ENCODE measurements around the gene ATP6V0E2.
A peak's percentile ranks its signal among the peaks of the same experiment; 100 is the strongest.

ATP6V0E2 gene

DNA sequence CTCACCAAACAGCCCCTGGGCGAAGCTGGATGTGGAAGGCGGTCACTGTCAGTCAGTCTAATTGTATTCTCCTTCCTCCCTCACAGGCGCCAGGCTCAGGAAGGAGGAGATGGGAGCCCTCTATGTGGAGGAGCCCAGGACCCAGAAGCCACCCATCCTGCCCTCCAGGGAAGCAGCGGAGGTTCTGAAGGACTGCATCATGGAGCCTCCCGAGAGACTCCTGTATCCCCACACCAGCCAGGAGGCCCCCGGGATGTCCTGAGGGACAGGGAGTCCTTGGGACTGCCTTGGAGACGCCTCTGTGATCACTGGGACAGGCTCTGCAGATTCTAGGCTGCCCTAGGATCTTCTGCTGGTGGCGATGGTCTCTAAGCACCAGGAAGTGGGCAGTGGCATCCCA lies 9.7 kb upstream of the ATP6V0E2 start:
- H3K27ac Mint-ChIP-seq = no peak overlapping the region
- H3K4me3 Mint-ChIP-seq = no peak overlapping the region
- ATAC-seq (replicated peaks) = no peak
- H3K27me3 Mint-ChIP-seq = no peaks in the 10 kb centered on the region
- H3K9me3 Mint-ChIP-seq = no peaks in the 10 kb centered on the region
- H3K4me1 Mint-ChIP-seq = peaks cover 5 to 22% of the 10 kb centered on the region in 2 donors
- H3K36me3 Mint-ChIP-seq = peaks cover 34 to 38% of the 10 kb centered on the region in 2 donors
- DNase-seq = no peak

DNA sequence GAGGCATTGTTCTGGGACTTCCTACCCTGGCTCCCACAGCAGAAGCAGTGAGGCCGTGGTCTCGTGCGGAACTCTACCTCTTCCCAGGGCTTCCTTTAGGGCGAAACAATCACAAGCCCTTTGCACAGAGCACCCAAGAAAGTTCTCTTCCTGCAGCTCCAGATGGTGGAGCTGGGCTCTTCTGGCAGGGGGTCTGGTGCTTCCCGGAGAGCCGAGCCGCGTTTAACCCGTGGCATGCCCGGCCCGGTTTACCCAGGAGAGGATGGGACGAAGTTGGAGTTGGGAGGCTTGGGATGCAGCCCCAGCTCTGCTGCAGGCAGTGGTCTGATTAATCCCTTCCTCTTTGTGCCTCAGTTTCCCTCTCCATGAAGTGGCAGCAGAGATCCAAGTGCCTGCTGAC lies 9.0 kb upstream of the ATP6V0E2 start:
- no peak for ATAC-seq (replicated peaks)
- Mint-ChIP-seq H3K27ac (no peak overlapping the region), H3K9me3 (no peaks in the 10 kb centered on the region), H3K4me3 (no peak overlapping the region), H3K4me1 (peaks cover 7 to 30% of the 10 kb centered on the region in 2 donors), H3K27me3 (no peaks in the 10 kb centered on the region), H3K36me3 (peaks cover 32 to 34% of the 10 kb centered on the region in 2 donors)
- DNase-seq = no peak

DNA sequence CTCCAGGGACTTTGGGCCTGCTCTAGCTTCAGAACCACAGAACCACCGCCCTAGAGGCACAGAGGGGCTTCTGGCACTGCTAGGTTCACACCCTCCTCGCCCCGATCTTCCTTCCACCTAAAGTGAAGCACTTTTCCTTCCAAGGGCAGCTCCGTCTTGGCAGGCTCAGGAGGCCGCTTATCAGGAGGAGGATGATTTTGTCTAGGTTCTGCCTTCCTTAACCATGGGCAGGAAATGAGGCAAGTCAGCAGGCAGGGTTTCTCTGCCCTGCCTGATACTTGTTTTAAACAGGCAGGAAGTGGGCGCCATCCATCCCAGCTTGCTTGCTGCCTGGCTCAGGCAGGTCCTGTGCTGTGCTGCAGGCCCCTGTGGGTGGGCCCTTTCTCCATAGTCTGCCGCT lies 8.3 kb upstream of the ATP6V0E2 start:
- Mint-ChIP-seq H3K27ac (no peak overlapping the region), H3K36me3 (peaks cover 25 to 28% of the 10 kb centered on the region in 2 donors), H3K4me1 (peaks cover 12 to 36% of the 10 kb centered on the region in 2 donors), H3K4me3 (no peak overlapping the region), H3K27me3 (no peaks in the 10 kb centered on the region), H3K9me3 (no peaks in the 10 kb centered on the region)
- no peak for DNase-seq
- peak in 1 of 2 donors; percentile 24 for ATAC-seq (replicated peaks)

DNA sequence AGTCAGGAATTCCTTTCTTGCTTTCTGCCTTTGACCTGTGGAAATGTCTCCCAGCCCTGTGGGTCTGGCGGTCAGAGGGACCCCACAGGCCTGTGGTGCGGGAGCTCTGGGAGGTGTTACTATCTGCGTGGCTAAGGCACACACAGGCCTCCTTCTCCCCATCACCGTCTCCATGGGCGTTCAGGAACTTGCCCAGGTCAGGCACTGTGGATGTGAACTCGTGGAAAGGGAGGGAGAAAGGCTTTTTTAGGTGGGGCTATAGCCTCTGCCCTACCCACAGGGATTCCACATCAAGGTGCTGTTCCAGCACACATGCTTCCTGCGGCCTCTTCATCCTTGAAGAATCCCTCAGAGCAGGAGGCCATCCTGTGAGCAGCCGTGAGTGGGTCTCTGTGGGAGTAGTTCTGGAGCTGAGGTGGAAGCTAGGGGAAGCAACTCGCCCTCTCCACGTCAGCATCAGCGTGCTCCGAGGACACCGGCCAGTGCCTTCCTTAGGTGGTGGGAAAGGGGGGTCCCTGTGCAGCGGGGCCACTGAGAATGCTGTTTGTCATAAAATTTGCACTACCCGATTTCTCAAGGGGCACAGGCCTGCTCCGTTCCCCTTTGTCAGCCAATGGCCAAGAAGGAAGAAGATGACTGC lies 7.5 kb upstream of the ATP6V0E2 start:
- ATAC-seq (replicated peaks) (no peak), DNase-seq (no peak)
- Mint-ChIP-seq H3K4me3 (no peak overlapping the region), H3K9me3 (no peaks in the 10 kb centered on the region), H3K36me3 (peaks cover 19 to 24% of the 10 kb centered on the region in 2 donors), H3K4me1 (peaks cover 14 to 44% of the 10 kb centered on the region in 2 donors), H3K27ac (no peak overlapping the region), H3K27me3 (no peaks in the 10 kb centered on the region)

DNA sequence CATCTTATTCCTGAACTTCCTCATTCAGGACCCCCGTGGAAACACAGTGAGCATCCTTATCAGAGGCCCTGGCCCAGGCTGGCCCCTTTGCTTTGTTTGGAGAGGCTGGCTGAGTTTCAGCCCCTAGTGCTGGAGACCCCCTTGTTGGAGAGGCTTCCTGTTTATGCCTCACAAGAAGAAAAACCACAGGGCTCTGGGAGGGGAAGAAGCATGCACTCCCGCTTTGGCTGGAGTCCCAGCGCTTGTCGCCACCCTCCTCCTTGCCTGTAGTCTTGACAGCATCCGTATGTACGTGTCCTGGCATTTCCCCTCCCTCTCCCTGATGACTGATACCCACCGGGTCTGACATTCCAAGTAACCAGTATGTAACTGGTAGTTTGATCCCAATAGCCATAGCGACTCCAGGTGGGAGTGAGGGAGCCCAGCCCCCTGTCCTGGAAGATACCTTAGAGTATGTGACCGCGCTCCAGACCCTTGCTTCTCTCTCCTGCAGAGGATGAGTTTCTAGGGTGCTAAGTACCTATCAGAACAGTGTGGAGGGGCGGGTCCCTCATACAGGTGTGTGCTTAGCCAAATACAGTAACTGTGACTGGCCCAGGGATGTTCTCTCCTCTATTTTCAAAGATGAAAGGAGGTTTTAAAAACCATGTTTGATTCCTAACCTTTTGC lies 6.9 kb upstream of the ATP6V0E2 start:
- Mint-ChIP-seq H3K36me3 (peaks cover 19 to 20% of the 10 kb centered on the region in 2 donors), H3K9me3 (no peaks in the 10 kb centered on the region), H3K27me3 (no peaks in the 10 kb centered on the region), H3K27ac (no peak overlapping the region), H3K4me1 (peaks cover 18 to 50% of the 10 kb centered on the region in 2 donors), H3K4me3 (no peak overlapping the region)
- DNase-seq = no peak
- ATAC-seq (replicated peaks) = no peak

DNA sequence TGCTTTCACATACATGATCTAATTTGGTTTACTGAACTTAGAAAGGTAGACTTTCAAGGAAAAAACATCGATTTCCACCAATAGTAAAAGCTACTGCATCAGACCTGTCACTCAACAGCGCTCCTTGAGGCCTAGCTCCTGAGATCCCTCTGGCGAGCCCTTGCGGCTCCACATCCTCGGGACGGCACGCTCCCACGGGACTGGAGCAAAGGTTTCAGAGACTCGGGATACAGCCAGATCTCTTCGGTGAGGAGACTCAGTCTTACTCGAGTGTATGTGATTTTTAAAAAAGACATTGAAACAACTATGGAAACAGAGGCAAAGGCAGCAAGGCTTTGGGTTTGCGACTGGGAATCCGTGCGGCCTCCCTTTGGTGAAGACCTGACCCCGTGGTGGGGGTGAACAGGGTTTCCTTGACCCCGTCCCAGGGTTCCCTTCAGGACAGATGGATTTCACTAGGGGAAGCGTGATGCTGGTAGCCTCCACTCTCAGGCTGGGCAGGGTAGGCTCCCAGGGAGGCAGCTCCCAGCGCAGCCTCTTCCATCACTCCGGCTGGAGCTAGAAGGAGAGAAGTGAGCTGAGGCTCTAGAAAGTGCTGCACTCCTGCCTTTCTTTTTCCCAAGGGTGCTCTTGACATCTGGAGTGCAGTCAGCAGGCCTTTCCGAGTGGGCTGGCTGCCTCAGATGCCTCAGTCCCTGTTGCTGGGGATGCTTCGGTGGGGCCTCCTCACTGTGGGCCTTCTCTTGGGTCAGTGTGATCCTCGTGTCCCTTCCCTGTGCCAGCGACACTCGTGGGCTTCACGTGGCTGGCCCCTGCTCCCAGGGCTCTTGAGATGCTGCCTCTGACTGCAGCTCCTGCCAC lies 5.8 kb upstream of the ATP6V0E2 start:
- Mint-ChIP-seq H3K4me1 (peaks cover 22 to 58% of the 10 kb centered on the region in 2 donors), H3K36me3 (peaks cover 8 to 11% of the 10 kb centered on the region in 2 donors), H3K4me3 (no peak overlapping the region), H3K27ac (no peak overlapping the region), H3K9me3 (no peaks in the 10 kb centered on the region), H3K27me3 (no peaks in the 10 kb centered on the region)
- ATAC-seq (replicated peaks) (no peak), DNase-seq (no peak)

DNA sequence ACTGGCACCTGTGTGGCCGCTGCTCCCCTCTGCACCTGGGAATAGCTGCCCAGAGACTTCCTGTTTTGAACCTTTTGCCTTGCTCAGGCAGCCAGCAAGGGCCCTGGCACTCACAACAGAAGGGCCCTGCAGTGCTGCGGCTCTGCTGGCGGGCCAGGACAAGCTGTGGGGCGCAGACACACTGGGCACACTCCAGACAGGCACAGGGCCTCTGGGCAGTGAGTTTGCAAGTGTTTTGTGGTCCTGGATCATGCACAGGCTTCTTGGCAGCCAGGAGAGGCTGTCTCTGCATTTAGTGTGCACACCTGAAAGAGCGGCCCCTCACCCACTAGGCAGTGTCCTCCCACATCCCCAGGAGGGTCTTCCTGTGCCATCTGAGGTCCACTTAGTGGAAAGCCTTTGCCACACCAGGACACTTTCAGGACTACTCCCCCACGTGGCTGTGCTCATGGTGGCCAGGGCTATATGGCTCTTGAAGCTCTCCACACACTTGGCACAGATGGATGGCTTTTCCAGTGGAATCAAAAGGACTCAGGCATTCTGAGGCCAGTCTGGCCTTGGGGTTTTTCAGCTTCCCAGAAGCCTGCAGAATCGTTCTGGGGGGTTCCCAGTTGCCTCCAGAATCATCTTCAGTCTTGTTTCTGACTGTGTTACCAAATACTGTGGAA lies 5.0 kb upstream of the ATP6V0E2 start:
- DNase-seq (no peak), ATAC-seq (replicated peaks) (no peak)
- Mint-ChIP-seq H3K4me3 (no peak overlapping the region), H3K36me3 (peaks cover 4 to 11% of the 10 kb centered on the region in 2 donors), H3K27me3 (no peaks in the 10 kb centered on the region), H3K27ac (no peak overlapping the region), H3K9me3 (no peaks in the 10 kb centered on the region), H3K4me1 (peaks cover 22 to 61% of the 10 kb centered on the region in 2 donors)

DNA sequence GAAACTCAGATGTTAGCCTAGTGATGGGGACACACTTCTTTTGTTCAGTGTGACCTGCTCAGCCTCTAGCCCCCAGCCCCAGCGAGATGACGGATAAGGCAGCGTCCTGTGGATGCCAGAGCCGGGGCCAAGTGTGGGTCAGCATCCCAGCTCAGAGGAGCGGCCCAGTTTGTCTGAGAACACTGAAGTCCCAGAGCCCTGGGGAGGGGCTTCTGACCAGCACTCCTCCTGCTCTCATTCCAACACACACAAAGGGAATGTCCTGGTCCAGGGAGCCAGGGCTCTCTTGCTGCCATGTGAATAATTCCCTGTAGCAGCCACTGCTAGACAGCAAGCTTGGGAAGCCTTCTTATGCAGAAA lies 4.5 kb upstream of the ATP6V0E2 start:
- no peaks in the 10 kb centered on the region for H3K27me3 Mint-ChIP-seq
- H3K36me3 Mint-ChIP-seq = peaks cover 3 to 11% of the 10 kb centered on the region in 2 donors
- no peak for ATAC-seq (replicated peaks)
- DNase-seq = no peak
- no peak overlapping the region for H3K4me3 Mint-ChIP-seq
- no peak overlapping the region for H3K27ac Mint-ChIP-seq
- H3K4me1 Mint-ChIP-seq = peaks cover 24 to 66% of the 10 kb centered on the region in 2 donors
- H3K9me3 Mint-ChIP-seq = no peaks in the 10 kb centered on the region

DNA sequence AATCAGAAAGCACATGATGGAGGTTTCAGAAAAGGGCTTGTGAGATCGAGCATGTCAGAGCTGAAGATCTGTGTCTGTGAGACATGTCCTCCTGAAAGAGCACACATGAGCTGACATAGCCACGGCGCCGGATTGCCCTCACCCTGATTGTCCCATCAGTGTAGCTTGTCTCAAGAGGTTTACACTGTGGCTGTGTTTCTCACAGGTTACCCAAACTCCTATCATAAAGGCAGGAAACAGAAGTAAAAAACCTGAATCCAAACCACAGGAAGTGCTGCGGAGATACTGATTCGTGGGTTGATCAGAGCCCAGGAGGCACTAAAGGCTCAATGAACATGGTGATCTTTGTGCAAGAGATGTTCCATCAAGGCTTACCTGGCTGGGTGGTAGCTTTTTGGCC lies 3.9 kb upstream of the ATP6V0E2 start:
- no peaks in the 10 kb centered on the region for H3K27me3 Mint-ChIP-seq
- no peak overlapping the region for H3K4me3 Mint-ChIP-seq
- no peak for ATAC-seq (replicated peaks)
- peaks cover 0 to 8% of the 10 kb centered on the region in 2 donors for H3K36me3 Mint-ChIP-seq
- H3K27ac Mint-ChIP-seq = no peak overlapping the region
- peaks cover 28 to 72% of the 10 kb centered on the region in 2 donors for H3K4me1 Mint-ChIP-seq
- DNase-seq = no peak
- no peaks in the 10 kb centered on the region for H3K9me3 Mint-ChIP-seq

DNA sequence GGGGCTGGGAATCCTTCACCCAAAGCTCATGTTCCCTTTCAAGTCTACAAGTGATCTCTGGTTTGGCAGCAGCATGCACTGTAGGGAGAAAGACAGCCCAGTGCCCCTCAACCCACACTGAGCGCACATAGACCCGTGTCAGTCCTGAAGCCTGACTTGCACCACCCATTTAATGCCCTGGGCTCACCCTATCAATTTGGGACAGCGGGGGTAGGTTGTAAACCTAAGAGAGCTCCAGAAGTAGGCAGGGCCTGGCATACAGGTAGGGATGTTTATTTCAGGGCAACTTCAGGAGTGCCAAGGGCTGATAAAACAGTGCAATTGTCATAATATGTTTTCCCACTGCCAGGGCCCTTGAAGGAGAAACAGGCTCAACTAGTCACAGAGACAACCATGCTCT lies 3.5 kb upstream of the ATP6V0E2 start:
- Mint-ChIP-seq H3K4me3 (no peak overlapping the region), H3K27ac (no peak overlapping the region), H3K4me1 (peaks cover 31 to 73% of the 10 kb centered on the region in 2 donors), H3K9me3 (no peaks in the 10 kb centered on the region), H3K27me3 (no peaks in the 10 kb centered on the region), H3K36me3 (peaks cover 0 to 5% of the 10 kb centered on the region in 2 donors)
- DNase-seq (no peak), ATAC-seq (replicated peaks) (no peak)

DNA sequence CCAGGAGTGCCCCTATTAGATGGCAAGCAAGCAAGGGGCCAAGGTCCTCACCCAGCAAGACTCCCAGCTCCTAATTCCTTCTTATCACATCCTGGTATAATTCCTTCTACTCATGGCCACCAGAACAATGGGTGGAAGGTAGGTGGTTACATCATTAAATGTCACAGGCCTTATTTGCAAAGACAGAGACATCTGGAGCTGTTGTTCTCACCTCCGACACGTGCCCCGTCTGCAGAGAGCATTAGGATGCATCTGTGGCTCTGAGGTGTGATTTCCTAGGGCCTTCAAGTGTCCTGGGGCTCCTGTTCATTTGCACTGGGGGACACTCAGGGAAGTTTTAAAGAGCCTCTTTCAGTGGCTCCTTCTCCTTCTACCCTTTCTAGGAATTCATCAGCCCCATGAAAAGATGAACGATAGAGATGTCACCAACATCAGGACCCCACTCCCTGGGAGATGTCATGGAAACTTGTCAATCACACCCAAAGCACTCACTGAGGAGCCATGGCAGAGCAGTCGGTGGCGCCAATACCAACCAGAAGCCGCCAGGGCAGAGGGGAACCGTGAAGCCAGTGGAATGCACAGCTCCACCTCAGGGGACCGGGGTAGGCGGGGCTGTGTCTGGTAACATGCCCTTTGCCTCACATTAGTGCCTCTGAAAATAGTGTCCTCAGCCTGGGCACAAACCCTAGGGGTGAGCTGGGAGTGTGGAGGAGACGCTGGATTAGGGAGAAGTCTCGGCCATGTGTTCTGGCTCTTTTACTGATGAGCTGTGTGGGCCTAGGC lies 2.9 kb upstream of the ATP6V0E2 start:
- Mint-ChIP-seq H3K9me3 (no peaks in the 10 kb centered on the region), H3K36me3 (peaks cover 5 to 7% of the 10 kb centered on the region in 2 donors), H3K4me3 (no peak overlapping the region), H3K27ac (no peak overlapping the region), H3K4me1 (peaks cover 35 to 77% of the 10 kb centered on the region in 2 donors), H3K27me3 (no peaks in the 10 kb centered on the region)
- DNase-seq (no peak), ATAC-seq (replicated peaks) (no peak)

DNA sequence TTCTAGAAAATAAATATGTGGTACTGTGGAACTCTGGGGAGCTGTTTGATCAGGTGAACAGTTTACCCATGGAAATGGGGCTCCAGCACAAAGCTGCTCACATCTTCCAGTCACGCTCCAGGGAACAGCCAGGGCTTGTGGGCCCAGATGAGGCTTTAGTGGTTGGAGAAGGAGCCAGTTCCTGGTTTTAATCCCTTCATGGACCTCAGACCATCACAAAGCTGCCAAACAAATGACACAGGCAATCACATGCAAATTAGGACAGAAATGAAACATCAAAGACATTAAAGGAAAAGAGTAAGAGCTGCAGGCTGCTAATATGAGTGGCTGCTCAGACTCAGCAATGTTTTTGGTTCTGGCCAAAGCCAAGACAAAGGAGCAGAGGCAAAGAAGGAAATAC lies 2.2 kb upstream of the ATP6V0E2 start:
- Mint-ChIP-seq H3K36me3 (peaks cover 4 to 7% of the 10 kb centered on the region in 2 donors), H3K27me3 (no peaks in the 10 kb centered on the region), H3K4me1 (peaks cover 32 to 73% of the 10 kb centered on the region in 2 donors), H3K9me3 (no peaks in the 10 kb centered on the region), H3K27ac (no peak overlapping the region), H3K4me3 (peak overlapping the region in 1 of 2 donors; percentile 22)
- ATAC-seq (replicated peaks) = peak; percentile 2 to 6
- no peak for DNase-seq

DNA sequence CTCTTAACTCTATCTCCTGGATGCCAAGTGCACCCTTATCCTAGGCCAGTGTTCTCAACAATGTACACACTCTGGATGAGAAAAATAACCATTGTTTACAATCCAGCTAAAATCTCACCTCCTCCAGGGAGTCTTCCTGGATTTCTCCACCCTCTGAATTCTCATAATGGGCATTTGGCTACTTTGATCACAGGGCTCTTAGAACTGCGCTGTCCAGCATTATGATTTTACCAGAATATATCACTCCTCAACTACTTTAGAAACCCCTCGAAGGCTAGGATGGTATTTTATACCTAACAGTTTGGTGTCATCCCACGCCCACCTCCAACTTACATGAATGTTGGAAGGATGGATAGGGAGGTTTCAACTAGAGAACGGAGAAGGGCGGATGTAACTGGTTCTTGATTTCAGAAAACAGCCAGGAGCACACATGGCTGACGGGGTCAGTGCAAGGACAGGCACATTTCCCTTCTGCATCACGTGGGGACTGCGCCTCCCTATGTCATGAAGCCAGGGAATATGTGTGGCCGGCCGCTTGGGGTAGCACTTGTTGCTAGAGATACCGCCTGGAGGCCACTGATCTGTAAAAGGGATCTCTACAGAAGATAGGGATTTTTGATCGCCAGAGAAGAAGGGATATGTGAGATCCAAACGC lies 1.2 kb upstream of the ATP6V0E2 start:
- DNase-seq (no peak), ATAC-seq (replicated peaks) (peak in 1 of 2 donors; percentile 15)
- no peaks in the 10 kb centered on the region for H3K9me3 Mint-ChIP-seq
- H3K27ac Mint-ChIP-seq = peak overlapping the region; percentile 86
- H3K4me3 Mint-ChIP-seq = peak overlapping the region; percentile 85 to 87
- peaks cover 31 to 65% of the 10 kb centered on the region in 2 donors for H3K4me1 Mint-ChIP-seq
- H3K27me3 Mint-ChIP-seq = no peaks in the 10 kb centered on the region
- H3K36me3 Mint-ChIP-seq = peaks cover 3 to 8% of the 10 kb centered on the region in 2 donors

Data from stimulated activated naive B cell treated with anti-CD40 and anti-IgM and Interleukin-4, amounts not matched to agents 10 μg/mL and 1 μg/mL and 100 μg/mL, for 72 hours (primary cell).